Stimulated activated CD8-positive, alpha-beta memory T cell treated with anti-CD3 and anti-CD28 coated beads, Interleukin-15, amount 100 ng/mL, for 4 hours (primary cell): ENCODE measurements around the gene CERS6.

Experiments
- DNase-seq, 2 donors: peaks; one replicate each; pipeline ENCODE4 v3.0.0-alpha.2; 2020; ENCODE audit warnings: low read depth in 2 of 2

CERS6 gene

DNA sequence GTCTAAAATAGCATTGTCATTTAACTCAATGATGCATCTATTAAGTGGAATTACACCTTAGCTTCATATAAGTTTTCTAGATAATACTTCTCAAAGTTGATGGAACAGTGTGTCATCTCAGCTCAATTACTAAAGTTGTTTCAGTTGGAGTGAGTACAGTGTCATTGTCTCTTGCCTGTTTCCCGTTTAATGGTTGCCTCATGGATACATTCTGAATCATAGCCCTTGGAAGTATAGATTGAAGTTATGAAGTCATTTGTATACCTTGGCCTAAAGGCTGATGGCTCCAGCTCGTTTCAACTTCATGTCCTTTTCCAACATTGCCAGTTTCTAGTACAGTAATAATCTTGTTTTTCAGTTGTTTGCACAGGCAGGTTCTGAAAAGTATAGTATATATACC, 215.9 kb downstream of the CERS6 start:
- DNase-seq, result no peak

GRCh38 chr2:168673265-168674189, 217.5 kb downstream of the CERS6 start:
- no peak for DNase-seq

DNA sequence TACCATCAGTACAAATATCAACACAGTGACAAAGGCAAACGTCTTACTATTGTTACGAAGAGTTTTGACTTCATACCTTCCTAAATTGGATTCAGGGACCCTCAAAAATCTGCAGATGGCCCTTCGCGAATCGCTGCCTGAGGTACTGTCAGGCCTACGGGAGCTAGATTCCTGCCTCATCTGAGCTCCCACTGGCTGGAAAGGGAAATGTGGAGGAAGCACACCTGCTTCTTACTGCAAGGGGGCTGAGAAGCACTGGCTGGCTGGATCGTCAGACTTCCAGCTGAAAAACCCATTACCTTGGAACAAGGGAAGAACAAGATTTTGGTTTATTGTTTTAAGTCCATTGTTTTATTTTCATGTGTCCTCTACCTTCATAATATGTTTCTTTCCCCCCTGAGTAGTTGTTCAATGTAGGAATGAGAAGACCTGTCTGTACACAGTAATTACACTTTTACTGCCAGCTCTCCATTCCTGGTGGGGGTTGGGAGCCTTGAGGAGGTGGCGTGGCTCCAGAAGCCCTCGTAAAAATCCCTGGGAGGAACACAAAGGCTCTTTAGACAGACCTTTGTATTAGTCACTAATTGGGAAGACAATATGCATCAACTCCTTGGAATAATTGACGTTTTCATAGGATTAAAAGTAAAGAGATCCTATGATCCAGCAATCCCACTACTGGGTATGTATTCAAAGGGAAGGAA, 222.2 kb downstream of the CERS6 start:
- DNase-seq, result no peak

GRCh38 chr2:168679081-168679480, 223.0 kb downstream of the CERS6 start:
- DNase-seq, result no peak

- DNase-seq, result no peak
Observed at GRCh38 chr2:168679741-168680310, 223.8 kb downstream of the CERS6 start.

GRCh38 chr2:168683996-168684395, 227.9 kb downstream of the CERS6 start:
- DNase-seq, result no peak

- DNase-seq, result no peak
Observed at GRCh38 chr2:168684921-168685599, 229.0 kb downstream of the CERS6 start.

GRCh38 chr2:168685600-168686451, 229.8 kb downstream of the CERS6 start:
- no peak for DNase-seq

GRCh38 chr2:168686452-168687191, 230.6 kb downstream of the CERS6 start:
- DNase-seq, result no peak

DNA sequence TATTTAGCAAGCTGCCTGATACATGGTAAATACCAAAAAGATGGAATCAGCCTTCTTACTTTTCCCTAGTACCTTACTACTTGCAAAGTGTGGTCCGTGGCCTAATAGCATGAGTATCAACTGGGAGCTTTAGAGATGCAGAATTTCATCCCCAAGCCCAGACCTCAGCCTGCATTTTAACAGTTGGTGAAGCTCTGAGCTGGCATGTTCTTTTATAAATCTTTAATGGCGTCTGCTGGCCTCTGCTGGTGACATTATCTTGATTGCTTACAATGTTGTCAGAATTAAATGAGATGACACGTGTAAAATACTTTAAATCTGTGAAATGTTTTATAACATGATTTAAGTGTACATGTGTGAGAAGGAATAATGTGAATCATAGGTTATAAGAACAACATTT, 231.2 kb downstream of the CERS6 start:
- DNase-seq, result no peak

GRCh38 chr2:168690381-168690885, 234.4 kb downstream of the CERS6 start:
- no peak for DNase-seq

GRCh38 chr2:168691221-168691620, 235.1 kb downstream of the CERS6 start:
- no peak for DNase-seq

DNA sequence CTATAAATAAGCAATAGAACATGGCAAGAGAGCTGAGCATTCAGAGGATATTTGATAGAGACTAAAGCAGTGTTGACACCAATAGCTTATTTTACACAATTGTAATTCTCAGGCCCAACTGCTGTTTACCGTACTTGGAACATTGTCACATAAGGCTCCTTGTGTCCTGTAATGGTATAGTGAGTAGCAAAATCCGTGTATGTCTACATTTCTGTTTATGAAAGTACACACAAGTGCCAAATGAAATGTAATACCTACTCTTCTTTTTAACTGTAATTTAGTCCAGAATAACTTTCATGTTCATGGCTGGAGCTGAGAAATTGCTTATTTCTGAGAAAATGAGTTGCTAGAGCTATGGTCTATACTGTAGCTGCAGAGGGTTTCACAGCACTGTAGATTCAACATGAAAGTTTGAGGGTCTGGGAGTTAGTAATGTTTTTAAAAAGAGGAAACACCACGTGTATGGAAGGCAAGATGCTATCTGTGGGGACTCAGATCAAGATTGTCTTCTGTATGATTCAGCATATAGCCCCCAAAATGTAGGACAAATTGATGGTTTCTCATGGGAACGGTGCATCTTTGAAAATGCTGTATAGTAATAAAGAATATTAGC, 236.2 kb downstream of the CERS6 start:
- no peak for DNase-seq

DNA sequence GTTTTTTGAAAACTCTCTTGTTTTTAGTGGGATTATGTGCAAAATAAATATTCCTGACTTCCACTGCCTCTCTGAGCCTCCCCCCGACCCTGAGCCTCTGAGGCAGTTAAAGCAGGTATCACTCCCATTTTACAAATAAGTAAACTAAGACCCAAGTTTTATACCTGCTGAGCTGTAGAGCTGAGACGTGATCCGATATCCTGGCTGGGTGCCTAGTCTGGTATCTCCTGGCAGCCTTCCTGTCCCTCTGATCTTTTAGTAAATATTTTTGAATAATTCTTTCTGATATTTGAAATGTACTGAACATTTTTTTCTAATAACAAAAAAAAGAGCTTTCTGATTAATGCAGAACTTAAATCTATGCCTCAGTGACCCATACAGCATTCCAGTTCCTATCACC, 238.1 kb downstream of the CERS6 start:
- no peak for DNase-seq

- no peak for DNase-seq
Observed at GRCh38 chr2:168694866-168695265, 238.8 kb downstream of the CERS6 start.

DNA sequence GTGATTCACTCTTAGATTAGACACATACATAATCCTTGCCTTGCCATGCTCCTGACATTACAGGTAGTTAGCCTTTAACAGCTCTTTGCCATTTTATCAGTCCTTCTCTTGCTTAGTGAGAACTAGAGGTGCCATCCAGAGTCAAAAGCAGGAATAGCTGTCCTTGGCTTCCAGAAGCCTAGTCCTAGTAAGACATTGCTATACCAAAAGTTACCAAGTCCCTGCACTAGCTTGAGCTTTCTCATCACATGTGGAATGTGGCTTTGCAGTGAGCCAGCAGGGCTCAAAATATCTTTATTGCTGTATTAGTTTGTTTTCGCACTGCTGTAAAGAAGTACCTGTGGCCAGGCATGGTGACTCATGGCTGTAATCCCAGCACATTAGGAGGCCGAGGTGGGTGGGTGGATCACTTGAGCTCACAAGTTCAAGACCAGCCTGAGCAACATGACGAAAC, 241.6 kb downstream of the CERS6 start:
- DNase-seq, result no peak

DNA sequence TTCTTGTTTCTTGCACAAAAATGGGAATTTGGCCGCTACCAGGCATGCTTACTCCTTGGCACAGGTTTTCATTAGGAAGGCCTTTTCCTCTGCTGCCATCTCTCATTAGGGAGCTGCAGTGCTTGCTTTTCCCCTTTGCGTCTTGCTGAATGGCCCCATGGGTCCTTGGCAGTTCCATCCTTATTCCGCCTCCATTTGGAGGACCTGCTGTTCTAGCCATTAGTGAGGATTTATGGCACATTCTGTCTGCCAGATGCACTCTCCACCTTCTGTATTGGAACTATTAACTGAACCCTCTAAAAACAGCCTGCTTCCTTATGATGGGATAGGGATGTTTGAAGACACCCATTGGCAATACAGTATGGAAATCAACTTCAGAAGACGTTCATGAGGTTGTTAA, 242.9 kb downstream of the CERS6 start:
- no peak for DNase-seq

GRCh38 chr2:168699844-168700417, 243.9 kb downstream of the CERS6 start:
- DNase-seq, result no peak

- DNase-seq, result no peak
Observed at GRCh38 chr2:168700615-168701245, 244.7 kb downstream of the CERS6 start.
